Endodermal cell (in vitro differentiated cells): Measurements from ENCODE around the gene HOXD11. TPM values are rescaled to one million over a fixed set of nuclear protein-coding genes. Genes with fewer than 3 reads are reported as not detected.
A peak's percentile ranks its signal among the peaks of the same experiment; 100 is the strongest.

Experiments used
- DNase-seq: peaks from one replicate; pipeline ENCODE4 v3.0.0-alpha.2; 2017
- H3K27ac ChIP-seq: 2 replicates; pipeline ENCODE4 v1.5.1; 2013; ENCODE audit warnings: mild to moderate bottlenecking, low read depth, low read length, moderate library complexity
- H3K27me3 ChIP-seq: 2 replicates; pipeline ENCODE4 v1.6.1; 2013; ENCODE audit warnings: mild to moderate bottlenecking, low read length, moderate library complexity; ENCODE audit not compliant: insufficient read depth, control insufficient read depth, poor library complexity, severe bottlenecking
- H3K36me3 ChIP-seq: 2 replicates; pipeline ENCODE4 v1.7.0; 2013; ENCODE audit warnings: mild to moderate bottlenecking, low read length, moderate library complexity; ENCODE audit not compliant: control insufficient read depth, insufficient read depth
- H3K4me1 ChIP-seq: one replicate; pipeline ENCODE4 v1.7.0; 2013; ENCODE audit warnings: low read length; ENCODE audit not compliant: control insufficient read depth, insufficient read depth
- H3K4me3 ChIP-seq: 2 replicates; pipeline ENCODE4 v1.5.1; 2013; ENCODE audit warnings: mild to moderate bottlenecking, low read length, moderate library complexity
- H3K9ac ChIP-seq: 2 replicates; pipeline ENCODE4 v1.6.1; 2013; ENCODE audit warnings: mild to moderate bottlenecking, low read length, moderate library complexity; ENCODE audit not compliant: poor library complexity, severe bottlenecking; ENCODE audit errors: extremely low read depth
- H3K9me3 ChIP-seq: 2 replicates; pipeline ENCODE4 v1.6.1; 2013; ENCODE audit warnings: mild to moderate bottlenecking, low read length, moderate library complexity; ENCODE audit not compliant: control insufficient read depth
- H3K27ac Mint-ChIP-seq: 2 replicates; pipeline ENCODE4 v1.8.0; 2020; ENCODE audit warnings: mixed read lengths
- H3K27me3 Mint-ChIP-seq: 2 replicates; pipeline ENCODE4 v1.8.0; 2021; ENCODE audit warnings: mild to moderate bottlenecking, mixed read lengths; ENCODE audit not compliant: insufficient read depth
- H3K36me3 Mint-ChIP-seq: 2 replicates; pipeline ENCODE4 v1.8.0; 2020; ENCODE audit warnings: low read depth, mixed read lengths
- H3K4me1 Mint-ChIP-seq: 2 replicates; pipeline ENCODE4 v1.8.0; 2020; ENCODE audit warnings: mixed read lengths
- H3K4me3 Mint-ChIP-seq: 2 replicates; pipeline ENCODE4 v1.8.0; 2020; ENCODE audit warnings: mild to moderate bottlenecking, moderate library complexity, mixed read lengths
- H3K9me3 Mint-ChIP-seq: 2 replicates; pipeline ENCODE4 v1.8.0; 2020; ENCODE audit warnings: mild to moderate bottlenecking, mixed read lengths
- CTCF ChIP-seq: fragments of 200-600 bp; sonication (generic); conservative IDR thresholded peaks from 2 replicates; pipeline ENCODE4 v1.5.0; 2021; ENCODE audit warnings: antibody characterized with exemption, mild to moderate bottlenecking
- WGBS, 2 experiments: methylation state at CpG; one replicate each; pipeline versions ENCODE4 v1.1.5 to v1.1.7; 2013; ENCODE audit warnings: missing lambda C conversion rate in 2 of 2, mixed read lengths in 1 of 2; ENCODE audit not compliant: insufficient coverage in 1 of 2, insufficient read length in 1 of 2; 5-methylcytosine and 5-hydroxymethylcytosine counted together
- long read RNA-seq, 4 experiments: library from polyadenylated mRNA in 2 of 4; library from RNA in 1 of 4; library from capped mRNA in 1 of 4; stranded (forward) in 3 of 4; unstranded in 1 of 4; transcript quantifications; one replicate each; pipeline ENCODE4 v2.0.0, GENCODE V29; 2020 to 2021; ENCODE audit warnings: inconsistent platforms in 1 of 4
- polyA plus RNA-seq, 2 experiments: library from polyadenylated mRNA; stranded (reverse); fragments of 50-300 nt; gene quantifications; one replicate each; pipeline ENCODE4 v1.2.3, GENCODE V29; 2013
- total RNA-seq, 2 donors: library from RNA; stranded (reverse); fragmentation: NEBNext Ultra II Directional in 1 of 2; extraction: Animal tissue kit (Norgen Biotek cat#: 25700) in 1 of 2; gene quantifications; 2 replicates in 1 of 2; 3 replicates in 1 of 2; pipeline ENCODE4 v1.2.1, GENCODE V29; 2021

Gene HOXD11
- not detected for total RNA-seq
- 3.8 TPM for polyA plus RNA-seq (2013, experiment 1 of 2)
- polyA plus RNA-seq (2013, experiment 2 of 2) = 2.4 TPM
- long read RNA-seq, experiment 1 = 0 reads
- long read RNA-seq, experiment 2 = 0 reads
- long read RNA-seq, experiment 3 = 0 reads
- long read RNA-seq, experiment 4 = 0 reads

DNA sequence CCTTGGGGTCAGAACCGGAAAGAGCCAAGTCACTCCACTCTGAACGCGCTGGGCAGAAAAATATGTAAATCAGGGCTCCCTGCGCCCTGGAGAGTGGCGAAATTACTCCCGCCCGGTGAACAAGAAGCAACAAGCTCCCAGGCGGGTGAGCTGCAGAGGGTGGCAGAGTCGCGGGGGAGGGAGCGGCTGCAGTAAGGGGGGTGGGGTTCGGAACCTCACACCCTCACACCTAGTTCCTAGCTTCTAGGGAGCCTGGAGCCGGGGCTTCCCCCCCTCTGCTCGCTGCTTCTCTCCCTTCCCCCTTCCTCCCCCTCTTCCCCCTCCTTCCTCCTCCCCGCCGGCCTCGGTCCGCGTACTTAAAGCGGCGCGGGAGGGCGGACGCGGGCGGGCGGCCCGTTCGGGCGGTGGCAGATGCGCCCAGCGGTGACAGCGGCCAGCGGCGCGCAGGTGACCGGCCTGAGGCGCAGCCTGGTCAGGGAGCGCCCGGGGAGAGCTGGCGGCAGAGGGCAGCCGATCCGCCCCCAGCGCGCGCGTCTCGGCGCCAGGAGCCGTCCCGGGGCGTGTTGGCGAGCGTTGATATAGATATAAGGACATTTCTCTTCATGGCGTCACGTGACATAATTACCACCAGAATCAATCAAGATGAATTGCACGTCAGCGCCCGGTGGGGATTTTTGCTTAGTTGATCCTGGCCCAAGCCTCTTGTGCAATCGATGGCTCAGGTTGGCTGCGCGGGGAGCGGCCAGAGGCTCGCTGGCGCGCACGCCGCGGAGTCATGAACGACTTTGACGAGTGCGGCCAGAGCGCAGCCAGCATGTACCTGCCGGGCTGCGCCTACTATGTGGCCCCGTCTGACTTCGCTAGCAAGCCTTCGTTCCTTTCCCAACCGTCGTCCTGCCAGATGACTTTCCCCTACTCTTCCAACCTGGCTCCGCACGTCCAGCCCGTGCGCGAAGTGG is at the start of gene HOXD11:
TSS of gene HOXD11 (plus strand) at position 700 of the 959 bp plus-strand sequence. CDS start at position 776, 76 bp downstream.
- H3K27me3 Mint-ChIP-seq = peaks cover 95% of the 10 kb centered on the region
- TF ChIP-seq CTCF = no peak
- no peaks in the 10 kb centered on the region for H3K4me1 ChIP-seq
- H3K27me3 ChIP-seq = peaks cover 99% of the 10 kb centered on the region
- H3K4me3 ChIP-seq = no peak within 1 kb of the TSS
- H3K4me1 Mint-ChIP-seq = peaks cover 26% of the 10 kb centered on the region
- H3K9ac ChIP-seq = no peak within 1 kb of the TSS
- H3K9me3 Mint-ChIP-seq = no peaks in the 10 kb centered on the region
- H3K27ac Mint-ChIP-seq = no peak within 1 kb of the TSS
- no peaks in the 10 kb centered on the region for H3K36me3 Mint-ChIP-seq
- 0 to 1% methylated on average over 11 to 84 of the region's 85 CpGs for WGBS, 2 experiments
- no peaks in the 10 kb centered on the region for H3K9me3 ChIP-seq
- DNase-seq = peak; percentile 84
- H3K36me3 ChIP-seq = no peaks in the 10 kb centered on the region
- peak within 1 kb of the TSS; percentile 48 for H3K4me3 Mint-ChIP-seq
- no peak within 1 kb of the TSS for H3K27ac ChIP-seq

DNA sequence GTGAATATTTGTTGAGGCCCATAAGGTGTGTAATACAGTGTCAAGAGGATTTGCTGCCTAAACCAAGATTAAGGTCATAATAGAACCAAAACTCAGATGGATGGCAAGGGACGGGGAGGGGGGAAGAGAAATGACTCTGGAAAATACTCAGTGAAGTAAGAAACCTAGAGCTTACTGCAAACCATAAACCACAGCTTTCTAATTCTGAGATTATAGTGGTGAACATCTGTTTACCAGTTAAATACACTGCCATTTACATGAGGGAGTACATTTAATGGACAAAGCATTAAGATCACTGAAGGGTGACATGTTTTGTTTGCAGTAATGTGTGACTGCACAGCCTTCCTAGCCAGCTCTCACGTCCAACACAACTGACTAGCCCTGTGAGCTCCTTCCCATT is 43.1 kb upstream of the HOXD11 start:
- 93 to 100% methylated on average over 2 of the region's 2 CpGs for WGBS, 2 experiments
- H3K27ac Mint-ChIP-seq = no peak overlapping the region
- Histone ChIP-seq H3K27ac (no peak overlapping the region), H3K9me3 (peaks cover 4% of the 10 kb centered on the region), H3K4me1 (peaks cover 5% of the 10 kb centered on the region), H3K36me3 (no peaks in the 10 kb centered on the region), H3K9ac (no peak overlapping the region), H3K27me3 (peaks cover 37% of the 10 kb centered on the region), H3K4me3 (no peak overlapping the region)
- TF ChIP-seq CTCF = no peak
- H3K9me3 Mint-ChIP-seq = peaks cover 2% of the 10 kb centered on the region
- H3K36me3 Mint-ChIP-seq = no peaks in the 10 kb centered on the region
- no peak for DNase-seq
- H3K4me1 Mint-ChIP-seq = peaks cover 18% of the 10 kb centered on the region
- H3K27me3 Mint-ChIP-seq = peaks cover 81% of the 10 kb centered on the region
- no peak overlapping the region for H3K4me3 Mint-ChIP-seq

DNA sequence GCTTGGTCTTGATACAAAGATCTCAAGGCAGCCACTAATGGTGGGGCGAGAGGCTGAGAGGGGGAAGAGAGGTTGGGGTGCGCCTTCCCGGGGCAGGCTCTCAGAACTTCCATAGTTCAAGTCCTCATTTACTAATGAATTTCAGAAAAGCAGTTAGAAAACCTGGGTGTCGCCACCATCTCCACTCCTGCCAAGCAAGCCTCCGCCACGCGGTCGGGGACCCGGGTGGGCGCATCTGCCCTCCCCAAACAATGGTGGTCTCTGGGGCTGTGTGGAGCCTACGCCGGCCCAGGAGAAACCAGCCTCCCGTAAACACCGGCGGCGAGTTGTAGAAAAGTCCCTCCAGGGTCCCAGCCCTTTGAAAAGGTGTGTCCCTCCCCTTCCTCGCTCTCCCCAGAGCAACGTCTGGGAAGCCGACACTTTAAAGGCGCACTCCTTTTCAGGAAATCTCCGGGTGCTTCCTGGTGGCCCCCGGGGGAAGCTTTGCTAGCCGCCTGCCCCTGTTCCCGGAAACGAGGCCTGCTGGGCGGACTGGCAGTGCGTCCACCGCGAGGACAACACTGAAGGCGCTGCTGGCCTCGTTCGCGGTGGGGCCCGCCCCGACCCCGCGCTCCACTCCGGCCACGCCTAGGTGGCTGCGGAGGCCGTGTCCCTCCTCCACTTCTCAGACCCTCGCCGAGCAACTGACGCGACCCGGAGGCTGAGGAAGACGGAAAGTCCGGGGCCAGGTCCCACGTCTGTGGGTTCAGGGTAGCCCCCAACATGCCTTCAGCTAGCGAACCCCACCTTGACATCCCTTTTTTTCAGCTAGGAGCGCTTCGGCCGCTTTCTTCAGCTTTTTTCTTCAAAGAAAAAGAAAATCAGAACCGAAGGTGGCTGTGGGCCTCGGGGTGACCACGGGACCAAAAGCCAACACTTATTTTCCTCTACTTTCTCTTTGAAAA is 40.2 kb upstream of the HOXD11 start:
- Histone ChIP-seq H3K4me3 (no peak overlapping the region), H3K4me1 (peaks cover 5% of the 10 kb centered on the region), H3K27ac (no peak overlapping the region), H3K9me3 (peaks cover 4% of the 10 kb centered on the region), H3K9ac (no peak overlapping the region), H3K36me3 (no peaks in the 10 kb centered on the region), H3K27me3 (peaks cover 65% of the 10 kb centered on the region)
- H3K27ac Mint-ChIP-seq = no peak overlapping the region
- H3K4me1 Mint-ChIP-seq = peaks cover 15% of the 10 kb centered on the region
- peak; percentile 66 for DNase-seq
- H3K27me3 Mint-ChIP-seq = peaks cover 93% of the 10 kb centered on the region
- H3K9me3 Mint-ChIP-seq = peaks cover 2% of the 10 kb centered on the region
- no peaks in the 10 kb centered on the region for H3K36me3 Mint-ChIP-seq
- 92 to 94% methylated on average over 21 to 56 of the region's 56 CpGs for WGBS, 2 experiments
- peak overlapping the region; percentile 24 for H3K4me3 Mint-ChIP-seq
- no peak for TF ChIP-seq CTCF
